Esophagus squamous epithelium (tissue), 5 donors: ENCODE results near the gene NID2. TPM values are rescaled to one million over a fixed set of nuclear protein-coding genes. Genes with fewer than 3 reads are reported as not detected.

ENCODE experiments used
- DNase-seq: peaks from one replicate; lab custom pipeline; 2025; lab: John Stamatoyannopoulos, UW
- H3K27ac ChIP-seq, 4 donors: fragments of 200-600 bp; sonication (generic); one replicate each; pipeline ENCODE4 v1.5.1; 2016 to 2019; ENCODE audit warnings: mild to moderate bottlenecking in 1 of 4
- H3K27me3 ChIP-seq, 4 donors: fragments of 200-600 bp; sonication (generic); 1 replicate in 3 of 4; 2 replicates in 1 of 4; pipeline versions ENCODE4 v1.5.1 to v1.6.0; 2017 to 2021; ENCODE audit warnings: antibody characterized with exemption in 1 of 4
- H3K36me3 ChIP-seq, 3 donors: fragments of 200-600 bp; sonication (generic); one replicate each; pipeline ENCODE4 v1.5.1; 2016 to 2019
- H3K4me1 ChIP-seq, 3 donors: fragments of 200-600 bp; sonication (generic); one replicate each; pipeline ENCODE4 v1.5.1; 2017 to 2019
- H3K4me3 ChIP-seq, 4 donors: fragments of 200-600 bp; sonication (generic); 1 replicate in 3 of 4; 2 replicates in 1 of 4; pipeline ENCODE4 v1.5.1; 2016 to 2019; ENCODE audit warnings: mild to moderate bottlenecking in 2 of 4, moderate library complexity in 1 of 4
- H3K9me3 ChIP-seq, 3 donors: fragments of 200-600 bp; sonication (generic); one replicate each; pipeline ENCODE4 v1.5.1; 2016 to 2019
- POLR2A ChIP-seq, 4 donors: fragments of 450-650 bp; IDR thresholded peaks; one replicate each; pipeline ENCODE4 v1.6.1; 2017; ENCODE audit warnings: antibody characterized with exemption in 4 of 4, mild to moderate bottlenecking in 4 of 4, moderate library complexity in 3 of 4
- WGBS, 2 donors: methylation state at CpG; one replicate each; pipeline ENCODE4 v1.1.5; 2018; 5-methylcytosine and 5-hydroxymethylcytosine counted together
- intact Hi-C: fragments of 100-400 bp; cut with DNase I; formaldehyde crosslinking; loops from one replicate; pipeline ENCODE4 v1.15.0; 2022
- total RNA-seq, 4 donors: library from RNA; depleted of rRNA; stranded (reverse); fragments of >200 nt; gene quantifications; one replicate each; pipeline ENCODE4 v1.1.0, GENCODE V29; 2016
- TF ChIP-seq, protein P1 (sequence below), 6 experiments: fragments of 450-650 bp in 4 of 6; fragments of 200-600 bp in 2 of 6; sonication (generic) in 2 of 6; IDR thresholded peaks; one replicate each; pipeline ENCODE4 v1.5.1; 2016 to 2019; ENCODE audit warnings: antibody characterized with exemption in 6 of 6, mild to moderate bottlenecking in 4 of 6, moderate library complexity in 4 of 6
- donor health status: DM: yes; HTN: yes; CAD: no.

Gene NID2
- total RNA-seq, 4 donors from 2014 or later: 0.91 to 12.2 (median 3.2) TPM

DNA sequence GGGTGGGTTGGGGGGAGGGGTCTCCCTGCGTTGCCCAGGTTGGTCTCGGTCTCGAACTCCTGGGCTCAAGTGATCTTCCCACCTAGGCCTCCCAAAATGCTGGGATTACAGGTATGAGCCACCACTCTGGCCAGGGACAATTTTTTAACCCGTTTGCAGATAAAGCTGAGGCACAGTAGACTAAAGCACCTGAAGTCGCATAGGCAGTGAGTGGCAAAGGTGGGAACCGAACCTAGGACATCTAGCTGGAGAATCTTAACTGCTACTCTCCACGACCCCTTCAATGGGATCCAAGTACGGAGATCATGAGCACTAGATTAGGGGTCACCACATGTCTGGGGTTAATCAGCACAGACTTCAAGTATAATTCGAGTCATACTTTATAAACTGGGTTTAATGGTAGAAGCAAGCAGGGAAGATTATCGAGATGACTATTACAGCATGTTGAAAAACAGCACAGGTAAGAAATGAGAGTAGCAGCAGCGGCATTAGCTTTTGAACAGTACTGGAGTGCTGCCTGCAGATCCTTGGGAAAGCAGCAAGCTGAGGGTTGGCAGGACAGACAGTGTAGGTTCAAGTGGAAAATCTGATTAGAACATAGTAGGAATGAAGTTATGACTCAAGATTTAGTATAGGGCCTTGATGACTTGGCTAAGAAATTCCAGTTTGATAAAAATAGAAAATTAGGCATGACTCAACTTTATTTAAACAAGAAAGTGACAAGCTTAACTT lies 23.9 kb downstream of the NID2 start:
- Histone ChIP-seq H3K27me3 (no peaks in the 10 kb centered on the region), H3K4me1 (peaks cover 0 to 62% (median 29%) of the 10 kb centered on the region in 3 donors), H3K36me3 (no peaks in the 10 kb centered on the region), H3K9me3 (no peaks in the 10 kb centered on the region), H3K4me3 (no peak overlapping the region), H3K27ac (peak overlapping the region in 3 of 4 donors; percentile 47 to 72 (median 65))
- WGBS, 2 donors: 50 to 71% methylated on average over 6 to 7 of the region's 11 CpGs
- no peak for DNase-seq
- intact Hi-C loops: no loop called here
- no peak for TF ChIP-seq POLR2A (IDR thresholded peaks at IDR 0.05)
- TF ChIP-seq, protein P1, sequence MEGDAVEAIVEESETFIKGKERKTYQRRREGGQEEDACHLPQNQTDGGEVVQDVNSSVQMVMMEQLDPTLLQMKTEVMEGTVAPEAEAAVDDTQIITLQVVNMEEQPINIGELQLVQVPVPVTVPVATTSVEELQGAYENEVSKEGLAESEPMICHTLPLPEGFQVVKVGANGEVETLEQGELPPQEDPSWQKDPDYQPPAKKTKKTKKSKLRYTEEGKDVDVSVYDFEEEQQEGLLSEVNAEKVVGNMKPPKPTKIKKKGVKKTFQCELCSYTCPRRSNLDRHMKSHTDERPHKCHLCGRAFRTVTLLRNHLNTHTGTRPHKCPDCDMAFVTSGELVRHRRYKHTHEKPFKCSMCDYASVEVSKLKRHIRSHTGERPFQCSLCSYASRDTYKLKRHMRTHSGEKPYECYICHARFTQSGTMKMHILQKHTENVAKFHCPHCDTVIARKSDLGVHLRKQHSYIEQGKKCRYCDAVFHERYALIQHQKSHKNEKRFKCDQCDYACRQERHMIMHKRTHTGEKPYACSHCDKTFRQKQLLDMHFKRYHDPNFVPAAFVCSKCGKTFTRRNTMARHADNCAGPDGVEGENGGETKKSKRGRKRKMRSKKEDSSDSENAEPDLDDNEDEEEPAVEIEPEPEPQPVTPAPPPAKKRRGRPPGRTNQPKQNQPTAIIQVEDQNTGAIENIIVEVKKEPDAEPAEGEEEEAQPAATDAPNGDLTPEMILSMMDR (IDR thresholded peaks at IDR 0.05): no peak

DNA sequence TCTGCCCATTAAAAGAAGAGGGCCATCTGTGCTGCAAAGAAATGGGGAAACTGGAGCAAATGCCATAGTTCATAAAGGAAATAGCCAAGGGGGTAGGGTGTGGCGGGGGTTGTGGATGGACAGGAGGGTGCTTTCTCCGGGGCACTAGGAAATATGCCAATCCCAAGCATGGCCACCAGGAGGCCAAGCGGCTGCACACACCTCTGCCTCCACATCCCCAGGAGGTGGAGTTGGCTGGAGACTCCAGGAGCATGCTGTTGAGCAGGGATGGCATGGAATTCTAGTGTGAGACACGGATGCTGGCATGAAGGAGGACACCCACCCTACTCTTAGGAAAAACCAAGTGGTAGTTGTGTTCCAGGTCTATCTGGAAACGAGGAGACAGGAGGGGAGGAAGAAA lies 25.2 kb downstream of the NID2 start:
- WGBS, 2 donors: 34 to 79% methylated on average over 3 to 4 of the region's 5 CpGs
- Histone ChIP-seq H3K36me3 (peaks cover 0 to 10% (median 0%) of the 10 kb centered on the region in 3 donors), H3K27me3 (no peaks in the 10 kb centered on the region), H3K9me3 (no peaks in the 10 kb centered on the region), H3K27ac (peak overlapping the region in 3 of 4 donors; percentile 22 to 69 (median 61)), H3K4me1 (peaks cover 0 to 49% (median 25%) of the 10 kb centered on the region in 3 donors), H3K4me3 (no peak overlapping the region)
- DNase-seq: no peak
- intact Hi-C loops: no loop called here
- no peak for TF ChIP-seq POLR2A (IDR thresholded peaks at IDR 0.05)
- TF ChIP-seq, protein P1 (IDR thresholded peaks at IDR 0.05): peak in 5 of 6 experiments; percentile 17 to 42 (median 24)

DNA sequence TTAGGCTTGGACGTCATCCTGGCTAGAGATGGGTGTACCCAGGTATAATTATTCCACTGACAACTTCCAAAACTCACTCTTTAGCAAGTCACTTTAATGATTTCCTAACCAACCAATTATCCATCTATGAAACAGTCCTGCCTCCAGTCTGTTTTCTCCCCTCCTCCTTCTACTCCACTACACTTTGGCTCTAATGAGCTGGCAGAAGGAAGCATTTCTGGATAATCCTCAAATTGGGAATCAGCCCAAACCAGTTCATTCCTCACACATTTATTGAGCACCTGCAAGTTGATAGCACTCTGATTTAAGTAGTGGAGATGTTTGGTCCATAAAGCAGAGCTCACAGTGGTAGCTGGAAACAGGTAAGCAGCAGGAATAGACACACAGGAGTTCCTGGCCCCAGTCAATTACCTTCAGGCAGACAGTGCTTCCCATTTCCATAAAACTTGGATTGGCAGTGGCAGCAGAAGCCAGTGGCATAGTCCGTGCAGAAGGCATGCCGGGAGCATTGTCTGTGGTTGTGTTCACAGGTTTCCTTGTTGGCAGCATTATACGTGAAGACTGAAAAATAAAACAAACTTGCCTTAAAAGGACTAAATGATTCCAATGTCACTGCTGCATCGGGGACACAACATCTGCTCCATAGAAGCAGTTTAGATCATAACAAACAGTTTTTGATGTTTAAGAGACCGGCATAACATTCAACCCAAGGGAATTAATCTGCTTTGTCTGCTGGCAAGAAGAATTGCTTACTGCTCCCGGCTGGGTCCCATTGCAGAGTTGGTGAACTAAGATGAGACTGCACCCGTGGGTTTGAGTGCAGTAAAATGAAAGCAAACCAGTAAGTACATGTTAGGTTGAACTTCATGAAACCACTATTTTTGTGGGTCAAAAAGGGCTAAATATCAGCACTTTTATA lies 26.2 kb downstream of the NID2 start:
- WGBS, 2 donors: 21 to 30% methylated on average over 8 of the region's 8 CpGs
- no peak for TF ChIP-seq POLR2A (IDR thresholded peaks at IDR 0.05)
- TF ChIP-seq, protein P1 (IDR thresholded peaks at IDR 0.05): no peak
- peaks cover 0 to 15% (median 0%) of the 10 kb centered on the region in 3 donors for H3K36me3 ChIP-seq
- H3K27ac ChIP-seq: peak overlapping the region in 3 of 4 donors; percentile 22 to 69 (median 61)
- H3K4me3 ChIP-seq: peak overlapping the region in 1 of 4 donors; percentile 19
- H3K27me3 ChIP-seq: no peaks in the 10 kb centered on the region
- no peak for DNase-seq
- H3K4me1 ChIP-seq: peaks cover 0 to 47% (median 25%) of the 10 kb centered on the region in 3 donors
- intact Hi-C loops: no loop called here
- no peaks in the 10 kb centered on the region for H3K9me3 ChIP-seq

DNA sequence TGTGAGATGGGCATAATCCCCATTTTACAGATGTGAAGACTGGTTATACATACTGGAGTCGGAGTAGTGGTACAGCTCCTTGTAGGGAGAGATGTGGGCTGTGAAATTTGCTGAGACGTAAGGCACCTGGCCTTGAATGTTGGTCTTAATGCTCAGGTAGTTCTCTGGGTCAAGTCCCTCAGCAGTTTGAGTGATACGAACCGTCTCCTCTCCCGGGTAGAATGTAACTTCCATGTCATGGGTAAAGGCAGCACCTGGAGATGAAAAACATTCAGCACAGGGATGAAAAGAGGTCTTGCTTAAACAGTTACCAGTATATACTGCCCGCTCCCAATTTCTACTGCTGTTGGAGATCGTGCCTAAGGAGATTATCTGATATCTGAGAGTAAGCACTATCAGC lies 28.3 kb downstream of the NID2 start:
- Histone ChIP-seq H3K4me1 (peaks cover 0 to 34% (median 25%) of the 10 kb centered on the region in 3 donors), H3K27ac (no peak overlapping the region), H3K27me3 (no peaks in the 10 kb centered on the region), H3K4me3 (no peak overlapping the region), H3K9me3 (no peaks in the 10 kb centered on the region), H3K36me3 (peaks cover 0 to 15% (median 0%) of the 10 kb centered on the region in 3 donors)
- DNase-seq: no peak
- no peak for TF ChIP-seq POLR2A (IDR thresholded peaks at IDR 0.05)
- TF ChIP-seq, protein P1 (IDR thresholded peaks at IDR 0.05): no peak
- intact Hi-C loops: no loop called here
- 87 to 89% methylated on average over 6 to 7 of the region's 7 CpGs for WGBS, 2 donors
